CD14-positive monocyte (primary cell): ENCODE measurements around the gene THEMIS. TPM values are rescaled to one million over a fixed set of nuclear protein-coding genes. Genes with fewer than 3 reads are reported as not detected.

Experiments used
- DNase-seq, 3 donors: peaks; one replicate each; pipeline ENCODE4 v3.0.0-alpha.2; 2011 to 2022
- H2AFZ ChIP-seq: 2 replicates; pipeline ENCODE4 v1.6.0; 2012; ENCODE audit warnings: mild to moderate bottlenecking, low read depth, low read length, inconsistent platforms; ENCODE audit not compliant: insufficient read depth, poor library complexity, severe bottlenecking
- H3K27ac ChIP-seq, 2 donors: 1 replicate in 1 of 2; 2 replicates in 1 of 2; pipeline ENCODE4 v1.5.1; 2012 to 2013; ENCODE audit warnings: low read length in 2 of 2, control low read depth in 1 of 2, inconsistent platforms in 1 of 2, low read depth in 1 of 2, mild to moderate bottlenecking in 1 of 2
- H3K27me3 ChIP-seq, 2 donors: one replicate each; pipeline versions ENCODE4 v1.6.0 to v1.6.1; 2011 to 2013; ENCODE audit warnings: low read length in 2 of 2; ENCODE audit not compliant: control insufficient read depth in 2 of 2, insufficient read depth in 2 of 2
- H3K36me3 ChIP-seq, 2 donors: replicated peaks in 1 of 2; 1 replicate in 1 of 2; 2 replicates in 1 of 2; pipeline versions ENCODE4 v1.5.1 to v1.6.1; 2012 to 2013; ENCODE audit warnings: low read length in 2 of 2, control low read depth in 1 of 2, inconsistent platforms in 1 of 2, mild to moderate bottlenecking in 1 of 2; ENCODE audit not compliant: insufficient read depth in 2 of 2, control insufficient read depth in 1 of 2
- H3K4me1 ChIP-seq, 2 donors: 1 replicate in 1 of 2; 2 replicates in 1 of 2; pipeline versions ENCODE4 v1.5.1 to v1.6.1; 2012 to 2013; ENCODE audit warnings: low read length in 2 of 2, control low read depth in 1 of 2, inconsistent platforms in 1 of 2, mild to moderate bottlenecking in 1 of 2, moderate library complexity in 1 of 2; ENCODE audit not compliant: insufficient read depth in 2 of 2, control insufficient read depth in 1 of 2
- H3K4me2 ChIP-seq: replicated peaks from 2 replicates; pipeline ENCODE3; 2012; ENCODE audit warnings: low read length, moderate library complexity, mild to moderate bottlenecking; ENCODE audit not compliant: poor library complexity, severe bottlenecking; ENCODE audit errors: extremely low read depth
- H3K4me3 ChIP-seq, 3 experiments: fragments of 200-600 bp in 1 of 3; sonication (generic) in 1 of 3; replicated peaks in 1 of 3; 1 replicate in 2 of 3; 2 replicates in 1 of 3; pipeline ENCODE4 v1.5.1; 2011 to 2013; ENCODE audit warnings: low read length in 3 of 3, mild to moderate bottlenecking in 3 of 3, control low read depth in 2 of 3, low read depth in 2 of 3, inconsistent platforms in 1 of 3, moderate library complexity in 1 of 3
- H3K79me2 ChIP-seq: 2 replicates; pipeline ENCODE4 v1.6.0; 2012; ENCODE audit warnings: mild to moderate bottlenecking, control low read depth, inconsistent platforms, low read length, moderate library complexity; ENCODE audit not compliant: insufficient read depth
- H3K9ac ChIP-seq: 2 replicates; pipeline ENCODE4 v1.6.0; 2017; ENCODE audit warnings: low read length, mild to moderate bottlenecking; ENCODE audit not compliant: insufficient read depth, poor library complexity, severe bottlenecking
- H3K9me3 ChIP-seq, 2 donors: replicated peaks in 1 of 2; 1 replicate in 1 of 2; 2 replicates in 1 of 2; pipeline versions ENCODE4 v1.5.1 to v1.6.1; 2012 to 2013; ENCODE audit warnings: low read length in 2 of 2, control low read depth in 1 of 2; ENCODE audit not compliant: control insufficient read depth in 1 of 2, insufficient read depth in 1 of 2
- H4K20me1 ChIP-seq: 2 replicates; pipeline ENCODE4 v1.6.0; 2012; ENCODE audit warnings: mild to moderate bottlenecking, low read length, control low read depth, moderate library complexity; ENCODE audit not compliant: insufficient read depth
- H3K27ac Mint-ChIP-seq, 7 donors: one replicate each; pipeline ENCODE4 v1.8.0; 2020; ENCODE audit warnings: mild to moderate bottlenecking in 7 of 7, mixed read lengths in 7 of 7, moderate library complexity in 6 of 7, inconsistent platforms in 2 of 7
- H3K27me3 Mint-ChIP-seq, 3 donors: one replicate each; pipeline ENCODE4 v1.8.0; 2021 to 2022; ENCODE audit warnings: low read depth in 3 of 3, mild to moderate bottlenecking in 3 of 3, mixed read lengths in 3 of 3, moderate library complexity in 3 of 3, inconsistent platforms in 1 of 3
- H3K36me3 Mint-ChIP-seq, 2 donors: one replicate each; pipeline ENCODE4 v1.8.0; 2020; ENCODE audit warnings: mixed read lengths in 2 of 2, inconsistent platforms in 1 of 2, mild to moderate bottlenecking in 1 of 2
- H3K4me1 Mint-ChIP-seq: one replicate; pipeline ENCODE4 v1.8.0; 2020; ENCODE audit warnings: mild to moderate bottlenecking, mixed read lengths
- H3K4me3 Mint-ChIP-seq, 2 donors: one replicate each; pipeline ENCODE4 v1.8.0; 2020; ENCODE audit warnings: mild to moderate bottlenecking in 2 of 2, mixed read lengths in 2 of 2, moderate library complexity in 1 of 2
- H3K9me3 Mint-ChIP-seq, 7 donors: one replicate each; pipeline ENCODE4 v1.8.0; 2020 to 2022; ENCODE audit warnings: mixed read lengths in 7 of 7, mild to moderate bottlenecking in 6 of 7, moderate library complexity in 6 of 7, inconsistent platforms in 2 of 7
- WGBS: methylation state at CpG from one replicate; pipeline ENCODE4 v1.1.5; 2013; ENCODE audit warnings: missing lambda C conversion rate; ENCODE audit not compliant: insufficient coverage; 5-methylcytosine and 5-hydroxymethylcytosine counted together
- intact Hi-C, 2 donors: fragments of 100-400 bp; cut with micrococcal nuclease; formaldehyde crosslinking; loops; one replicate each; pipeline versions ENCODE4 v1.15.0 to v1.15.1; 2023
- polyA plus RNA-seq, 3 donors: library from polyadenylated mRNA; depleted of rRNA in 1 of 3; unstranded in 2 of 3; stranded (reverse) in 1 of 3; fragments of 300-500 nt in 2 of 3; fragments of >200 nt in 1 of 3; fragmentation: Illumina TruSeq in 2 of 3; gene quantifications; 1 replicate in 2 of 3; 2 replicates in 1 of 3; pipeline ENCODE4 v1.2.3, GENCODE V29; 2012 to 2021
- TF ChIP-seq, protein P1 (sequence below): fragments of 200-600 bp; IDR thresholded peaks from one replicate; pipeline ENCODE4 v1.8.0; 2022; ENCODE audit warnings: antibody characterized with exemption, mild to moderate bottlenecking

THEMIS gene
- polyA plus RNA-seq, 3 donors, result 0.13 to 0.16 TPM; not detected in 1

DNA sequence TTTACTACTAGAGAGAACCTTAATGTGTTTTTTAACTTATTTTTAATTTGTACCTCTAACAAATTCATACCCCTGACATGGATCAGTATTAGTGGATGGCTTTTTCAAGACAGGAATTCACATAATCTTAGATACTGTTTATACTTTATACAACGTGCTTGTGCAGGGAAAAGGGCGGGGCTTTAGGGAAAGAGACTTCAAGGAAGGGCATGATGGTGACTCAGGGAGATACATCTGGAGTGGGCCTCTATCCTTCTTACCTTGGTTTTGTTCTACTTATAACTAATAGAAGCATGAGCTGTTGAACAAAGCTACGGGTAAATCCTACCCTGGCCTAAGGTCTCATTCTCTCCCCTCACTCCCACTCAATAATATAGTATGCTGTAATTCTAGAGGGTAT lies 163.1 kb downstream of the THEMIS start:
- Histone ChIP-seq H3K79me2 (no peaks in the 10 kb centered on the region), H3K4me1 (no peaks in the 10 kb centered on the region), H3K9me3 (no peaks in the 10 kb centered on the region), H3K27me3 (no peaks in the 10 kb centered on the region), H2AFZ (no peak overlapping the region), H3K4me3 (no peak overlapping the region), H3K36me3 (no peaks in the 10 kb centered on the region), H4K20me1 (no peaks in the 10 kb centered on the region), H3K9ac (no peak overlapping the region), H3K27ac (no peak overlapping the region), H3K4me2 (no peak overlapping the region)
- H3K9me3 Mint-ChIP-seq, result peaks cover 0 to 1% (median 0%) of the 10 kb centered on the region in 7 donors
- H3K27ac Mint-ChIP-seq, result no peak overlapping the region
- no peak overlapping the region for H3K4me3 Mint-ChIP-seq
- TF ChIP-seq, protein P1, sequence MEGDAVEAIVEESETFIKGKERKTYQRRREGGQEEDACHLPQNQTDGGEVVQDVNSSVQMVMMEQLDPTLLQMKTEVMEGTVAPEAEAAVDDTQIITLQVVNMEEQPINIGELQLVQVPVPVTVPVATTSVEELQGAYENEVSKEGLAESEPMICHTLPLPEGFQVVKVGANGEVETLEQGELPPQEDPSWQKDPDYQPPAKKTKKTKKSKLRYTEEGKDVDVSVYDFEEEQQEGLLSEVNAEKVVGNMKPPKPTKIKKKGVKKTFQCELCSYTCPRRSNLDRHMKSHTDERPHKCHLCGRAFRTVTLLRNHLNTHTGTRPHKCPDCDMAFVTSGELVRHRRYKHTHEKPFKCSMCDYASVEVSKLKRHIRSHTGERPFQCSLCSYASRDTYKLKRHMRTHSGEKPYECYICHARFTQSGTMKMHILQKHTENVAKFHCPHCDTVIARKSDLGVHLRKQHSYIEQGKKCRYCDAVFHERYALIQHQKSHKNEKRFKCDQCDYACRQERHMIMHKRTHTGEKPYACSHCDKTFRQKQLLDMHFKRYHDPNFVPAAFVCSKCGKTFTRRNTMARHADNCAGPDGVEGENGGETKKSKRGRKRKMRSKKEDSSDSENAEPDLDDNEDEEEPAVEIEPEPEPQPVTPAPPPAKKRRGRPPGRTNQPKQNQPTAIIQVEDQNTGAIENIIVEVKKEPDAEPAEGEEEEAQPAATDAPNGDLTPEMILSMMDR, result no peak
- intact Hi-C loops, result no loop called here
- H3K4me1 Mint-ChIP-seq, result no peaks in the 10 kb centered on the region
- DNase-seq, result no peak
- H3K36me3 Mint-ChIP-seq, result no peaks in the 10 kb centered on the region
- WGBS, result no CpG with 5 or more reads among the region's 3 CpGs
- H3K27me3 Mint-ChIP-seq, result peaks cover 0 to 3% (median 2%) of the 10 kb centered on the region in 3 donors

DNA sequence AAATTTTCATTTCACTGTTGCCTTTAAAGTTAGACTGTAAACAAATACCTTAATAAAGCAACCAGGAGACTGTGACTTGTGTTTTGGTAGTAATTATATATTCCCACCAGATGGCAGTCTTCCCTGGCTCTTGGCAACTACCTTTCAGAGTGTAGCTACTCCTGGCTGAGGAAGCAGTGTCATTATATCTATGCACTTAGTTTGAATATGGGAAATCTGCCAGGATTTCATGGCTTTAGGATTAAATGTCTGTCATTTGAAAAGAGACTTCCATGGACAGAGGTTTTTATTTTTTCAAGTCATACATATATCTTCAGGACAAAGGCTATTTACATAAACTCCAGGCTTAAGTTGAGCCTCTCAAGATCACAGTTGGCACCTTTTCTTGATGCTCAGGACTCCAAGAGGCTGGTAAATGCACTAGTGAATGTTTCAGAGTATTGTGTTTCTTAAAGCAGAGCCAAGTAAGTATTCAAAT lies 163.8 kb downstream of the THEMIS start:
- TF ChIP-seq, protein P1, result peak; percentile 71
- H3K9me3 Mint-ChIP-seq, result peaks cover 0 to 1% (median 0%) of the 10 kb centered on the region in 7 donors
- no peaks in the 10 kb centered on the region for H3K79me2 ChIP-seq
- H3K4me3 ChIP-seq, result no peak overlapping the region
- H3K27me3 ChIP-seq, result no peaks in the 10 kb centered on the region
- peaks cover 0 to 2% (median 2%) of the 10 kb centered on the region in 3 donors for H3K27me3 Mint-ChIP-seq
- no peaks in the 10 kb centered on the region for H3K4me1 ChIP-seq
- H3K4me2 ChIP-seq, result no peak overlapping the region
- H4K20me1 ChIP-seq, result no peaks in the 10 kb centered on the region
- no peak overlapping the region for H3K4me3 Mint-ChIP-seq
- H3K9ac ChIP-seq, result no peak overlapping the region
- no peaks in the 10 kb centered on the region for H3K36me3 ChIP-seq
- H3K27ac ChIP-seq, result no peak overlapping the region
- no peaks in the 10 kb centered on the region for H3K9me3 ChIP-seq
- H3K36me3 Mint-ChIP-seq, result no peaks in the 10 kb centered on the region
- no peaks in the 10 kb centered on the region for H3K4me1 Mint-ChIP-seq
- no peak overlapping the region for H2AFZ ChIP-seq
- intact Hi-C loops, result no loop called here
- no peak overlapping the region for H3K27ac Mint-ChIP-seq
- DNase-seq, result peak; percentile 1 to 17 (median 15)
